Transverse colon (tissue), 3 donors: ENCODE measurements around the gene JADE2.

ENCODE experiments used
- CTCF ChIP-seq, 5 experiments: fragments of 200-600 bp in 3 of 5; fragments of 450-650 bp in 2 of 5; sonication (generic) in 3 of 5; IDR thresholded peaks; 1 replicate in 2 of 5; 2 replicates in 3 of 5; pipeline ENCODE4 v1.5.1; 2016 to 2017; ENCODE audit warnings: antibody characterized with exemption in 5 of 5, inconsistent platforms in 3 of 5, mild to moderate bottlenecking in 2 of 5, moderate library complexity in 1 of 5
- EP300 ChIP-seq: sonication (generic); formaldehyde crosslinking; IDR thresholded peaks from one replicate; pipeline ENCODE4 v1.6.1; 2017; ENCODE audit warnings: antibody characterized with exemption, low read depth
- POLR2A ChIP-seq: fragments of 450-650 bp; IDR thresholded peaks from one replicate; pipeline ENCODE4 v1.6.1; 2016; ENCODE audit warnings: antibody characterized with exemption, mild to moderate bottlenecking, moderate library complexity

GRCh38 chr5:134503937-134504437, 21.5 kb upstream of the JADE2 start:
- TF ChIP-seq EP300 (no peak), CTCF (IDR thresholded peaks at IDR 0.05) (no peak), POLR2A (no peak)
